Kidney tubule cell (primary cell): ENCODE measurements around the gene MYO15B.

ENCODE experiments used
- DNase-seq: peaks from one replicate; pipeline ENCODE4 v3.0.0-alpha.2; 2018; ENCODE audit warnings: low spot score

The MYO15B gene

GRCh38 chr17:75665981-75666380, 78.4 kb downstream of the MYO15B start:
- no peak for DNase-seq

- DNase-seq = peak; percentile 98
These were observed 79.6 kb downstream of the MYO15B start, which contains the start of the genes RECQL5 and SAP30BP for GRCh38 chr17:75666959-75667790. Gene RECQL5 (minus strand): TSS chr17:75667154. CDS start chr17:75666557, 597 bp downstream. Gene SAP30BP (plus strand): TSS chr17:75667338. CDS start chr17:75667373, 35 bp downstream.

GRCh38 chr17:75667825-75668224, 80.2 kb downstream of the MYO15B start:
- no peak for DNase-seq

- DNase-seq = no peak
These were observed 80.9 kb downstream of the MYO15B start for GRCh38 chr17:75668489-75668888.

GRCh38 chr17:75670868-75671267, 83.3 kb downstream of the MYO15B start:
- DNase-seq = no peak

- no peak for DNase-seq
These were observed 84.4 kb downstream of the MYO15B start for GRCh38 chr17:75672011-75672410.

GRCh38 chr17:75673487-75673886, 85.9 kb downstream of the MYO15B start:
- no peak for DNase-seq
